Mucosa of descending colon (tissue), 3 donors: Measurements from ENCODE around the gene UBD. TPM values are rescaled to one million over a fixed set of nuclear protein-coding genes. Genes with fewer than 3 reads are reported as not detected.

Source experiments
- ATAC-seq: fragments of 200-7000 bp; cut with Tn5 transposase; one replicate; pipeline ENCODE4 v1.9.1; 2020; ENCODE audit warnings: mild to moderate bottlenecking, moderate library complexity
- DNase-seq, 3 donors: peaks; one replicate each; pipeline ENCODE4 v3.0.0-alpha.2; 2020
- H3K36me3 ChIP-seq: fragments of 200-600 bp; one replicate; pipeline ENCODE4 v1.8.0; 2021; ENCODE audit warnings: low read depth, mild to moderate bottlenecking
- H3K4me1 ChIP-seq: fragments of 200-600 bp; one replicate; pipeline ENCODE4 v1.8.0; 2021; ENCODE audit warnings: low read depth, mild to moderate bottlenecking
- H3K4me3 ChIP-seq: fragments of 200-600 bp; one replicate; pipeline ENCODE4 v1.8.0; 2021; ENCODE audit warnings: mild to moderate bottlenecking
- H3K9me3 ChIP-seq: fragments of 200-600 bp; one replicate; pipeline ENCODE4 v1.8.0; 2021; ENCODE audit warnings: mild to moderate bottlenecking
- CTCF ChIP-seq: fragments of 200-600 bp; IDR thresholded peaks from one replicate; pipeline ENCODE4 v1.8.0; 2022; ENCODE audit warnings: antibody characterized with exemption, mild to moderate bottlenecking
- intact Hi-C, 2 donors: fragments of 100-400 bp; cut with DNase I in 1 of 2; cut with micrococcal nuclease in 1 of 2; formaldehyde crosslinking; loops; one replicate each; pipeline versions ENCODE4 v1.11.0 to v1.11.1; 2022; cut with DNase I, micrococcal nuclease
- total RNA-seq, 3 donors: library from RNA; stranded (reverse); fragmentation: NEBNext Ultra II Directional in 2 of 3; extraction: Animal tissue kit (Norgen Biotek cat#: 25700) in 2 of 3; gene quantifications; one replicate each; pipeline versions ENCODE4 v1.2.1 to v1.2.4, GENCODE V29; 2021 to 2023
- donor health status: DM: no; HTN: no; CAD: no; lungs with moderate emphysema.
- donor health status: DM: no; HTN: no; CAD: no.
- donor health status: DM: no; HTN: yes; CAD: no.

UBD gene
- total RNA-seq, 3 donors from 2014 or later, result 4.2 to 11.7 TPM; not detected in 1

- intact Hi-C loops, result no loop called here
- DNase-seq, result no peak
- no peak for TF ChIP-seq CTCF
- Histone ChIP-seq H3K36me3 (no peaks in the 10 kb centered on the region), H3K4me3 (no peak overlapping the region), H3K4me1 (no peaks in the 10 kb centered on the region), H3K9me3 (no peaks in the 10 kb centered on the region)
- no peak for ATAC-seq
Observed at GRCh38 chr6:29527126-29527525, 32.4 kb downstream of the UBD start.

- Histone ChIP-seq H3K9me3 (no peaks in the 10 kb centered on the region), H3K4me1 (no peaks in the 10 kb centered on the region), H3K36me3 (no peaks in the 10 kb centered on the region), H3K4me3 (no peak overlapping the region)
- ATAC-seq (no peak), DNase-seq (no peak)
- TF ChIP-seq CTCF, result no peak
- intact Hi-C loops, result no loop called here
Observed at GRCh38 chr6:29525311-29525639, 34.3 kb downstream of the UBD start.

DNA sequence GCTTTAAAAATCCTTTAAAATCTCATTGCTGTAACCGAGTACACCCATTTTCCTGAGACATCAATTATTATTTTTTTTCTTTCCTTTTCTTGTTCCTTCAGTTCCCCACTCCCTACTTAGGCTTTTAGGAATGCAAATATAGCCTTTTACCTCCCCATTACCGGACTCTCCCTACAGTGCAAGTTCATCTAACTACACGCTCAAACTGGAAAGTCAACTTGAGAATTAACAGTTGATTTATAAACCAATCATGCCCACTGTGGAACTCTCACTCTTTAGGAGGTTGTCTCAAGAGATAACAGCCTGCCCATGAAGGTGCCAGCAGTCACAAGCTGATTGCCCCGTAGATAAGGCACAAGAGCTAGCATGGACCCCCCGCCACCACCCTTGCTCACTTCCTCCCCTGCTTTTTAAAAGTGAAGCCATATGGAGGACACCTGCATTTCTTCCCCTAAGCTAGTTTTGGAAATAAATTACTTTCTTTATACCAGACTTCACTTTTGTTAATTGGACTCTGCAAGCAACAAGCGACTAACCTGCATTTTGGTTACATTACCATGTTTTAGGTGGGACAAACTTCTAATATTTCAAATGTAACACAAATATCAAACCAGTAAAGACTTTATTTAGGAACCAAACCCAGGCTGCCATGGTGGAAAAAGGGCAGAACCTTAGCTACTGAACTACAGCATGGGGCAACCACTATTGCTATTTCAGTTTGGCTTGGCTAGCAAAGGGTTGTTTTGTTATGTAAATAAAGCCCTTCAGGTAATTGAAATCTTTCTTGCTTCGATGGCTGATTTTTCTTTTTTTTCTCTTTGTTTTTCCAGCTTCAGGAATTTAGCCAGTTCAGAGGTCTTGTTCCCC, 34.9 kb downstream of the UBD start:
- no peak overlapping the region for H3K4me3 ChIP-seq
- DNase-seq (no peak), ATAC-seq (no peak)
- intact Hi-C loops, result no loop called here
- no peak for TF ChIP-seq CTCF
- H3K9me3 ChIP-seq, result no peaks in the 10 kb centered on the region
- H3K4me1 ChIP-seq, result no peaks in the 10 kb centered on the region
- H3K36me3 ChIP-seq, result no peaks in the 10 kb centered on the region

GRCh38 chr6:29524044-29524443, 35.5 kb downstream of the UBD start:
- ATAC-seq, result no peak
- TF ChIP-seq CTCF, result no peak
- no peaks in the 10 kb centered on the region for H3K4me1 ChIP-seq
- H3K36me3 ChIP-seq, result no peaks in the 10 kb centered on the region
- no peak overlapping the region for H3K4me3 ChIP-seq
- intact Hi-C loops, result no loop called here
- no peaks in the 10 kb centered on the region for H3K9me3 ChIP-seq
- no peak for DNase-seq

GRCh38 chr6:29522227-29522626, 37.3 kb downstream of the UBD start:
- TF ChIP-seq CTCF, result no peak
- ATAC-seq, result no peak
- intact Hi-C loops, result no loop called here

More at GRCh38 chr6:29522227-29522626, 37.3 kb downstream of the UBD start:
- H3K36me3 ChIP-seq, result no peaks in the 10 kb centered on the region
- no peaks in the 10 kb centered on the region for H3K4me1 ChIP-seq
- H3K4me3 ChIP-seq, result no peak overlapping the region
- no peak for DNase-seq
- no peaks in the 10 kb centered on the region for H3K9me3 ChIP-seq
